Right atrium auricular region (tissue), 2 donors: ENCODE results near the gene ARHGAP26. TPM values are rescaled to one million over a fixed set of nuclear protein-coding genes. Genes with fewer than 3 reads are reported as not detected.

Experiments
- DNase-seq: peaks from one replicate; pipeline ENCODE4 v3.0.0-alpha.2; 2019; ENCODE audit warnings: low spot score
- H3K27ac ChIP-seq, 2 donors: fragments of 200-600 bp; sonication (generic); 1 replicate in 1 of 2; 2 replicates in 1 of 2; pipeline ENCODE4 v1.5.1; 2016 to 2019
- H3K27me3 ChIP-seq, 2 donors: fragments of 200-600 bp; sonication (generic); one replicate each; pipeline versions ENCODE4 v1.5.1 to v1.6.0; 2017 to 2019
- H3K36me3 ChIP-seq: fragments of 200-600 bp; sonication (generic); one replicate; pipeline ENCODE4 v1.5.1; 2016
- H3K4me1 ChIP-seq, 2 donors: fragments of 200-600 bp; sonication (generic); one replicate each; pipeline versions ENCODE4 v1.5.1 to v1.6.0; 2017 to 2019
- H3K4me3 ChIP-seq, 2 donors: fragments of 200-600 bp; sonication (generic); 1 replicate in 1 of 2; 2 replicates in 1 of 2; pipeline ENCODE4 v1.5.1; 2017 to 2019; ENCODE audit warnings: mild to moderate bottlenecking in 1 of 2, moderate library complexity in 1 of 2
- H3K9me3 ChIP-seq, 2 donors: fragments of 200-600 bp; sonication (generic); one replicate each; pipeline ENCODE4 v1.5.1; 2019
- CTCF ChIP-seq, 2 donors: fragments of 200-600 bp; sonication (generic); IDR thresholded peaks; one replicate each; pipeline ENCODE4 v1.5.1; 2019; ENCODE audit warnings: antibody characterized with exemption in 2 of 2
- total RNA-seq, 2 donors: library from RNA; depleted of rRNA; stranded (reverse); fragments of >200 nt; gene quantifications; one replicate each; pipeline ENCODE4 v1.1.0, GENCODE V29; 2016

ARHGAP26 gene
- total RNA-seq, 2 donors from 2014 or later: 29.8 to 31.6 TPM

- Histone ChIP-seq H3K4me3 (no peak overlapping the region), H3K27me3 (no peaks in the 10 kb centered on the region), H3K4me1 (peaks cover 0 to 25% of the 10 kb centered on the region in 2 donors), H3K9me3 (no peaks in the 10 kb centered on the region), H3K36me3 (no peaks in the 10 kb centered on the region), H3K27ac (no peak overlapping the region)
- no peak for TF ChIP-seq CTCF (IDR thresholded peaks at IDR 0.05)
- DNase-seq: no peak
Observed at GRCh38 chr5:143047091-143047490, 276.9 kb downstream of the ARHGAP26 start.

- Histone ChIP-seq H3K9me3 (no peaks in the 10 kb centered on the region), H3K36me3 (no peaks in the 10 kb centered on the region), H3K4me3 (no peak overlapping the region), H3K27me3 (no peaks in the 10 kb centered on the region), H3K4me1 (peaks cover 0 to 44% of the 10 kb centered on the region in 2 donors), H3K27ac (peak overlapping the region in 1 of 2 donors; percentile 88)
- no peak for TF ChIP-seq CTCF (IDR thresholded peaks at IDR 0.05)
- no peak for DNase-seq
Observed at GRCh38 chr5:143050183-143050582, 280.0 kb downstream of the ARHGAP26 start.

- no peak for TF ChIP-seq CTCF (IDR thresholded peaks at IDR 0.05)
- H3K27ac ChIP-seq: peak overlapping the region; percentile 79 to 88
- no peaks in the 10 kb centered on the region for H3K27me3 ChIP-seq
- no peaks in the 10 kb centered on the region for H3K9me3 ChIP-seq
- DNase-seq: no peak
- H3K4me1 ChIP-seq: peaks cover 0 to 44% of the 10 kb centered on the region in 2 donors
- no peak overlapping the region for H3K4me3 ChIP-seq
- H3K36me3 ChIP-seq: no peaks in the 10 kb centered on the region
Observed at GRCh38 chr5:143051244-143052058, 281.3 kb downstream of the ARHGAP26 start.

- no peaks in the 10 kb centered on the region for H3K9me3 ChIP-seq
- H3K27ac ChIP-seq: peak overlapping the region; percentile 79 to 88
- no peak for DNase-seq
- TF ChIP-seq CTCF (IDR thresholded peaks at IDR 0.05): no peak
- H3K4me1 ChIP-seq: peaks cover 0 to 55% of the 10 kb centered on the region in 2 donors
- H3K27me3 ChIP-seq: no peaks in the 10 kb centered on the region
- no peaks in the 10 kb centered on the region for H3K36me3 ChIP-seq
- H3K4me3 ChIP-seq: no peak overlapping the region
Observed at GRCh38 chr5:143052967-143053682, 282.9 kb downstream of the ARHGAP26 start.

- no peaks in the 10 kb centered on the region for H3K27me3 ChIP-seq
- TF ChIP-seq CTCF (IDR thresholded peaks at IDR 0.05): no peak
- H3K27ac ChIP-seq: peak overlapping the region in 1 of 2 donors; percentile 36
- no peaks in the 10 kb centered on the region for H3K9me3 ChIP-seq
- peaks cover 0 to 55% of the 10 kb centered on the region in 2 donors for H3K4me1 ChIP-seq
- no peak overlapping the region for H3K4me3 ChIP-seq
- DNase-seq: no peak
- no peaks in the 10 kb centered on the region for H3K36me3 ChIP-seq
Observed at GRCh38 chr5:143053780-143054179, 283.6 kb downstream of the ARHGAP26 start.
